Skeletal muscle satellite cell (primary cell): ENCODE data around the gene MRE11.
"Not testable (repeated sequence)": the region's sequence is repeated elsewhere in the genome, so short reads cannot be mapped to it uniquely, and the experiment has no call there.

Source experiments
- H3K27me3 ChIP-seq: 2 replicates; pipeline ENCODE4 v1.7.0; 2013; ENCODE audit warnings: low read length; ENCODE audit not compliant: control insufficient read depth, insufficient read depth
- H3K36me3 ChIP-seq: 2 replicates; pipeline ENCODE4 v1.7.0; 2013; ENCODE audit warnings: mild to moderate bottlenecking, control low read depth, low read length; ENCODE audit not compliant: insufficient read depth
- H3K4me1 ChIP-seq: 2 replicates; pipeline ENCODE4 v1.7.0; 2013; ENCODE audit warnings: low read length; ENCODE audit not compliant: control insufficient read depth, insufficient read depth
- H3K4me2 ChIP-seq: 2 replicates; pipeline ENCODE4 v1.7.0; 2013; ENCODE audit warnings: mild to moderate bottlenecking, low read length
- H3K4me3 ChIP-seq: 2 replicates; pipeline ENCODE4 v1.7.0; 2013; ENCODE audit warnings: low read length
- H3K9ac ChIP-seq: 2 replicates; pipeline ENCODE4 v1.7.0; 2013; ENCODE audit warnings: mild to moderate bottlenecking, low read depth, low read length, moderate library complexity
- H3K9me3 ChIP-seq: replicated peaks from 2 replicates; pipeline ENCODE4 v1.7.0; 2013; ENCODE audit warnings: mild to moderate bottlenecking, control low read depth, low read length
- small RNA-seq: library from RNA; depleted of rRNA; stranded (forward); fragments of <200 nt; gene quantifications from one replicate; pipeline ENCODE3, GENCODE V24; 2012

The MRE11 gene

DNA sequence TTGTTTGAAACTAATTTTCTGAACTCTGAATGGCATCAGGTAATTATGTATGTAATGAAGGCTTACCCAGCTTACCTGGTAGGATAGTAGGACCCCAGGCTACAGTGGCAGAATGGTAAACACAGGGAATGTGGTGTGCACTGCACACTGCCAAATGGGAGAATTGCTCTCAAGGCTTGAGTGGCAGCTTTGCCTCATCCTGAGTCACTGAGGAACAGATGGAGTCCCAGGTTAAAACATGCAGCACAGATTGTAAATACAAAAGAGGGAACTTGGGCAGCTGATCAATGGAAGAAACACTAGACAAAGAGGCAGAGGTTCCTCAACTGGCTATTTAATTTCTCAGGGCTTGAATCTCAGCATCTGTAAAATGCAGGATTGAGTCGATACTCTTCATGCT, 116.8 kb downstream of the MRE11 start:
- H3K9me3 ChIP-seq = no peaks in the 10 kb centered on the region
- no peaks in the 10 kb centered on the region for H3K4me1 ChIP-seq
- no peak overlapping the region for H3K4me3 ChIP-seq
- H3K9ac ChIP-seq = no peak overlapping the region
- no peak overlapping the region for H3K4me2 ChIP-seq
- H3K36me3 ChIP-seq = no peaks in the 10 kb centered on the region
- no peaks in the 10 kb centered on the region for H3K27me3 ChIP-seq

DNA sequence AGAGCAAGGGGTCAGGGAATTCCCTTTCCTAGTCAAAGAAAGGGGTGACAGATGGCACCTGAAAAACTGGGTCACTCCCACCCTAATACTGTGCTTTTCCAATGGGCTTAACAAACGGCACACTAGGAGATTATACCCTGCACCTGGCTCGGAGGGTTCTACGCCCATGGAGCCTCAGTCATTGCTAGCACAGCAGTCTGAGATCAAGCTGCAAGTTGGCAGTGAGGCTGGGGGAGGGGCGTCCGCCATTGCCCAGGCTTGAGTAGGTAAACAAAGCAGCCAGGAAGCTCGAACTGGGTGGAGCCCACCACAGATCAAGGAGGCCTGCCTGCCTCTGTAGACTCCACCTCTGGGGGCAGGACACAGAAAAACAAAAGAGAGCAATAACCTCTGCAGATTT, 123.1 kb downstream of the MRE11 start:
- not testable (repeated sequence) for H3K4me1 ChIP-seq, H3K27me3 ChIP-seq, H3K36me3 ChIP-seq, H3K4me3 ChIP-seq, H3K4me2 ChIP-seq, H3K9ac ChIP-seq, H3K9me3 ChIP-seq

Small RNAs within 50 kb of the gene (small RNA-seq; reads per million reads assigned to genes)
- gene MIR548L = 0.77 reads per million, percentile 14 among the genes with 10 or more reads in this experiment
